GM12892 (cell line): ENCODE results near the gene C1QTNF9.

Experiments used
- POLR2A ChIP-seq: IDR thresholded peaks from 2 replicates; pipeline ENCODE4 v1.6.1; 2011; ENCODE audit warnings: low read depth, low read length, control low read depth
- POLR2AphosphoS5 ChIP-seq: IDR thresholded peaks from 2 replicates; pipeline ENCODE4 v1.6.1; 2011; ENCODE audit warnings: low read depth, low read length, control low read depth

DNA sequence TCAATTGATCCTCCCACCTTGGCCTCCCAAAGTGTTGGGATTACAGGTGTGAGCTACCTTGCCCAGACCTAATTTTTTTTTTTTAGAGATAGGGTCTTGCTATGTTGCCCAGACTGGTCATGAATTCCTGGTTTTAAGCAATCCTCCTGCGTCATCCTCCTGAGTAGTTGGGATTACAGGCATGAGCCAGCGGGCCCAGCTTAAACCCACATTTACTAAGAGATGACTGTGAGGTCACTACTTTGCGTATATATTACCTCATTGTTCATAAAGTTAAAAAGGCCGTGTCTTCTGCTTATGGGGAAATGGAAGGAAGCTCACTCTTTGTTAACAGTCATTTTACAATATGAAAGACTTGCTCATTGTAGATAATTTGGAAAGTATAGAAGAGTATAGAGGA, 39.6 kb upstream of the C1QTNF9 start:
- no peak for TF ChIP-seq POLR2A
- no peak for TF ChIP-seq POLR2AphosphoS5
